ENCODE results near the gene PER1.
A peak's percentile ranks its signal among the peaks of the same experiment; 100 is the strongest.
"Not testable (repeated sequence)": the region's sequence is repeated elsewhere in the genome, so short reads cannot be mapped to it uniquely, and the experiment has no call there.

Gene PER1

GRCh38 chr17:8173056-8173870 is 21.1 kb upstream of the PER1 start:
- peak; percentile 96 for DNase-seq (ENCODE audit: low spot score)

DNA sequence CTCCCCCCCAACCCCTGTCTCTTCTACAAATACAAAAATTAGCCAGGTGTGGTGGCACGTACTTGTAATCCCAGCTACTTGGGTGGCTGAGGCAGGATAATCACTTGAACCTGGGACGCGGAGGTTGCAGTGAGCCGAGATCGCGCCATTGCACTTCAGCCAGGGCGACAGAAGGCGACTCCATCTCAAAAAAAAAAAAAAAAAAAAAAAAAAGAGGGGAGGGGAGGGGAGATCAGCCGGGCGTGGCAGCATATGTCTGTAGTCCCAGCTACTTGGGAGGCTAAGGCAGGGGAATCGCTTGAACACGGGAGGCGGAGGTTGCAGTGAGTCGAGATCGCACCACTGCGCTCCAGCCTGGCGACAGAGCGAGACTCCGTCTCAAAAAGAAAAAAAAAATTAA is 18.0 kb upstream of the PER1 start:
- DNase-seq (ENCODE audit: low spot score): not testable (repeated sequence)

GRCh38 chr17:8167526-8167925 is 15.3 kb upstream of the PER1 start:
- no peak for DNase-seq (ENCODE audit: low spot score)

DNA sequence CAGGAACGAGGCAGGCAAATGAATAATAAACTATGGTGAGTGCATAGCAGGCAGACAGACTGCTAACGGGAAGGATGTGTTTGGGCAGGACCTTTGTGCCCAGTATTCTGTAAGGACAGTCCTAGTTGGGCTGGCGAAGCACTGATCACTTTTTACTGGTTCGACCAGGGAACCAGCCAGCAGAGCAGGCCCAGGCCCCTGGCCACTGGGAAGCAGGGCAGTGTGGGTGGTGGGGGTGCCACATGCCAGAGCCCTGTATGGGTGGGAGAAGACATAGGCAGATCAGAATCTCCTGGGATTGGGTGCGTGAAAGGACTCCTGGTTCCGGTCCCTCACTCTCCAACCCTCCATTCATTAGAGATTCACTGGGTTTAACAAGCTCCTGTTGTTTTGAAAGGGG is 14.5 kb upstream of the PER1 start:
- DNase-seq (ENCODE audit: low spot score): no peak

- no peak for DNase-seq (ENCODE audit: low spot score)
Observed at GRCh38 chr17:8164815-8165131, 12.6 kb upstream of the PER1 start.

DNA sequence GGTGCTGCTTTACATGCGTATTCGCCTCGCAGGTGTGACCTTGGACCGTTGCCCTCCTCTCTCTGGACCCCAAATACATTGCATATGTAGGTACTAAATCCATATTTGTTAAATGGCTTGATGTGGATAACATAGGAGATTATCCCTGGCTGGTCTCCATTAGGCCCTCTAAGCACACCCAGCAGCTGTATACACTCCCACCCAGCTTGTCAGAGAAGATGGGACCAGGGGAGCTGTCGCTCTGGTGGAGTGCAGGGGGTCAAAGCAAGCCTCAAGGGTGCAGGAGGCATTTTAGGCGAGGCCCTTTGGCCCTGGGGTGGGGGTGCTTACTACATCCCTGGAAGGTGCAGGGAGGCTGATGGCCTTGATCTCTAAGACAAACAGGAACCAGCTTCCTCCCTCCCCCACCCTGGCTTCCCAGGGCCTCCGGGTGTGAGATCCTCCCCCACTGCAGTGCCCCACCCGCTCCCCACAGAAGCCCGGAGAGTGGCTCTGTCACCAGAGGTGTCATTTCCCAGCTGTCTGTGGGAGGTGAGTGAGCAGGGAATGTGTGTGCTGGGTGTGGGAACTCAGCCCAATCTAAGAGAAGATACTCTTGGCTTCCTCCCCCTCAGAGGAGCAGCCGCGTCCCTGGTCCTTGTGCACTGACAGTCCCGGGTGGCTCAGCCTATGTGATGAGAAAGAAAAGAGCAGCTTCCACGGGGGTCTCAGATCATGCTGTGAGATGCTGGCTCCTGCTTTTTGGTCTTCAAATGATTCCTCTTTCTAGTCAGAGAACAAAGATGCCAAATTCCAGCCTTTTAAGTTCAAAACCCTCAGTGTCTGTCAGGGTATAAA is 12.0 kb upstream of the PER1 start:
- peak; percentile 78 for DNase-seq (ENCODE audit: low spot score)

DNA sequence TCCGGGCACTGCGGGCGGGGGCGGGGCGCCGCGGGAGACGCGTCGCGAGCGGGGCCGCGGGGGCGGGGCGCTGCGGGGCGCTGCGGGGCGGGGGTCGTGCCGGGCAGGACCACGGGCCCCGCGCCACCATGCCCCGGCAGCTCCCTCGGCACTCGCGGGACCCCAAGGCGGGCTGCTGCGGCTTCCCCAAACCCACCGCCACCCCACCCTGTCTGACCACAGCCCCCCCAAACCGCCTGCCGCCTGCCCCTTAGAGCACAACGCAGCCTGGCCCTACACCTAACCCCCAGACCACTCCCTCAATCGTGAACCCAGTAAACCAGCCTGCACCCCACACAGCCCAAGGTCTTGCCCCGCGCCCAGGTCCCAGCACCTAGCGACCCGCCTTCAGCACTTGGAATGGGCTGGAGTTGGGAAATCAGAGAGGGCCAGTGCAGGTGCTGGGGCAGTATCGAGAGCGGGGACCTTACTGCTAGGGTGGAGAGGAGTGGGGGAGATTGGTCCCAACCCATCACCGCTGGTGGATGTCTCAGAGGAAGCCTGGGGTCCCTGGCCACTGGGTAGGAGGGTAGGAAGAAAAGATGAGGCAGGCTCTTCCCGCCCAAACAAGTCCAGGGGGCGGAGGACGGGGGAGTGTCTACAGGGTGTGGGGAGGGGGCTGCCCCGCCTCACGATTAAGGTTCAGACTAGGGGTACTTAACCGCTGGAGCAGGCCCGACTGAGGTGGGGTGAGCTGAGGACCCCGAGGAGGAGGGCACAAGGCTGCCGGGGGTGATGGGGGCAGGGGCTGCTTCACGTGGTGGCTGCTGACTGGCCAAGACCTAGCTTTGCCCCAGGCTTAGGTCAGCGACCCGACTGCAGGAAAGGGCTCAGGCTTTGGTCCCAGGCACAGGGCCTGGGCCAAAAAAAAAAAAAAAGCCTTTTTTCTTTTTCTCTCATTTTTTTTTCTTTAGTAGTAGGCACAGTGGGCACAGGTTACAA is 11.1 kb upstream of the PER1 start:
- no peak for DNase-seq (ENCODE audit: low spot score)

- peak; percentile 76 for DNase-seq (ENCODE audit: low spot score)
Observed at GRCh38 chr17:8162233-8162996, 10.2 kb upstream of the PER1 start, which contains the start of gene VAMP2. VAMP2 (minus strand) TSS chr17:8162948; CDS start chr17:8162879, 69 bp downstream.

- DNase-seq (ENCODE audit: low spot score): no peak
Observed at GRCh38 chr17:8161289-8162232, 9.4 kb upstream of the PER1 start.

- DNase-seq (ENCODE audit: low spot score): no peak
Observed at GRCh38 chr17:8160741-8161221, 8.6 kb upstream of the PER1 start.

- DNase-seq (ENCODE audit: low spot score): no peak
Observed at GRCh38 chr17:8160224-8160577, 8.0 kb upstream of the PER1 start.

DNA sequence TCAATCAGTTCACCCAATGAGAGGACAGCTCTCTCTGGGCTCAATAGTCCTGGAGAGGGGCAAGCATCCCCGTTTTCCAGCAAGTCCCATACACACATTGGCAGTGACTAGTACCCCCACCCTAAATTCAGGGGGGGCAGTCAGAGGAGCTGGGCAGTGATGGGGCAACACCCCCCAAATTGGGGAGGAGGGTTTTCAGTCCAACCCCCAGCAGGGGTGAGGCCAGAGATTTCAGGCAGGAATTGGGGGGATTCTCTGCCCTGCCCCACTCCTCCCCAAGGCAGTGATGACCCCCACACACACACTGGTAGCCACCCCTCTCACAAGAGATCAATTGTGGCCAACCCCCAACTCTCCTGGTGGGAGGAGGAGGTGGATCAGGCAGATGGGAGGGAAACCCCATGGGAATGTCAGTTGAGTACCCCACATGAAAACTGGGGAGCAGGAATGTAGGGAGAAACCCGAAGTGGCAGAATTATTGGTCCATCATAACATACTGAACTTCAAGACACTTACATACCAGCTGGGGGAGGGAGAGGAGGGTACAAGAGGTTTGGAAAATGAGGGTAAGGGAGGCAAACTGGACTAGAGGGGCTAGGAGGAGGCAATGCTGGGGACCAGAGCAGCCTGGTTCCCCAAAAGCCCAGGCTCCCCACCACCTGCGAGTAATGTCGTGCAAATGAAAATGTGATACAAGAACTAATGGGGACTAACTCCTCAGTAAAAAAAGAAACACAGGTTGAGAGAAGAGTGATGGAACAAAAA is 7.4 kb upstream of the PER1 start:
- no peak for DNase-seq (ENCODE audit: low spot score)

- DNase-seq (ENCODE audit: low spot score): no peak
Observed at GRCh38 chr17:8159032-8159400, 6.8 kb upstream of the PER1 start.

DNA sequence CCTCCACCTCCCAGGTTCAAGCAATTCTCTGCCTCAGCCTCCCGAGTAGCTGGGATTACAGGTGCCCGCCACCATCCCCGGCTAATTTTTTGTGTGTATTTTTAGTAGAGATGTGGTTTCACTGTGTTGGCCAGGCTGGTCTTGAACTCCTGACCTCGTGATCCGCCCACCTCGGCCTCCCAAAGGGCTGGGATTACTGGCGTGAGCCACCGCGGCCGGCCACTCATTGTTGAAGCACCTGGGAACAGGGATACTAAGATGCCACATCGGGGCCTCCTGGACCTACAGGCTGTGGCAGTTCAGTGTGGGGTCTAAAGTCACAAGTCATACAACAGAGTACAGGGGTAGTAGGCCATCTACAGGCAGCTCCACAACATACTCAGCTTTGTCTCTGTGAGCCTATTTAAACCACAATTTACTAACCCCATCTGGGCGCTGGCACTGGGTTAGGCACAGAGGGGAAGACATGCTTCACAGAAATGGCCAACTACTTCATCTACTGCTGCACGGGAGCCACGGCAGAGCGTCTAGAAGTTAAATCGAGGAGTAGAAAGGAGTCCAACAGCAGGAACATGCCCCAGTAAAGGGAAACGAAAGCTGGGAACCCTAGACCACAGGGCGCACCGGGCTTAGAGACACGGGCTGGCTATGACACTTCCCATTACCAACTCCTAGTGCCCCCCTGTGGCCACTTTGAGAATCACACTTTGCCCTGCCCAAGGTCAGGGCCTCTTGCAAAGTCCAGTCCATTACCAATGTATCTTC is 6.2 kb upstream of the PER1 start:
- peak; percentile 92 for DNase-seq (ENCODE audit: low spot score)

GRCh38 chr17:8156246-8156992 is 4.2 kb upstream of the PER1 start:
- DNase-seq (ENCODE audit: low spot score): peak; percentile 100

DNA sequence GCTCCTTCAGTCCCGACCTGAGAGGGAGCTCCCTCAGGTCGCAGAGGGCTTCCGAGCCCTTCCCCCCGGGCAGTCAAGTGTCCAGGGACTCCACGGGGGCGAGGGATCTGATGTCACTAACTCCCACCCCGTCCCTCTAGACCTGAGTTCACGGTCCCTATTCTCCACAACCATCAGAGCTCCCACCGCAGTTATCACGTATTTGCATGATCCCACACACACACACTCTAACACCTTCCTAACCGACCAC is 3.7 kb upstream of the PER1 start:
- DNase-seq (ENCODE audit: low spot score): no peak

- no peak for DNase-seq (ENCODE audit: low spot score)
Observed at GRCh38 chr17:8155231-8155995, 3.2 kb upstream of the PER1 start.

Data from activated CD4-positive, alpha-beta T cell treated with anti-CD3 and anti-CD28 coated beads, Interleukin-2, Interleukin-4, amounts not matched to agents 100 ng/mL and 50 ng/mL, durations not matched to agents 16 hours and 8 hours (primary cell).